GM12875 (cell line): ENCODE results near the gene RSBN1L.
A peak's percentile ranks its signal among the peaks of the same experiment; 100 is the strongest.

Source experiments
- H3K4me3 ChIP-seq: one replicate; pipeline ENCODE4 v1.5.1; 2011; ENCODE audit warnings: low read depth, low read length, control low read depth
- TF ChIP-seq, protein P1 (sequence below): IDR thresholded peaks from 2 replicates; pipeline ENCODE4 v1.5.1; 2011; ENCODE audit warnings: low read depth, mild to moderate bottlenecking, control low read depth, inconsistent platforms, low read length, moderate library complexity, borderline replicate concordance; ENCODE audit not compliant: insufficient read depth

RSBN1L gene

DNA sequence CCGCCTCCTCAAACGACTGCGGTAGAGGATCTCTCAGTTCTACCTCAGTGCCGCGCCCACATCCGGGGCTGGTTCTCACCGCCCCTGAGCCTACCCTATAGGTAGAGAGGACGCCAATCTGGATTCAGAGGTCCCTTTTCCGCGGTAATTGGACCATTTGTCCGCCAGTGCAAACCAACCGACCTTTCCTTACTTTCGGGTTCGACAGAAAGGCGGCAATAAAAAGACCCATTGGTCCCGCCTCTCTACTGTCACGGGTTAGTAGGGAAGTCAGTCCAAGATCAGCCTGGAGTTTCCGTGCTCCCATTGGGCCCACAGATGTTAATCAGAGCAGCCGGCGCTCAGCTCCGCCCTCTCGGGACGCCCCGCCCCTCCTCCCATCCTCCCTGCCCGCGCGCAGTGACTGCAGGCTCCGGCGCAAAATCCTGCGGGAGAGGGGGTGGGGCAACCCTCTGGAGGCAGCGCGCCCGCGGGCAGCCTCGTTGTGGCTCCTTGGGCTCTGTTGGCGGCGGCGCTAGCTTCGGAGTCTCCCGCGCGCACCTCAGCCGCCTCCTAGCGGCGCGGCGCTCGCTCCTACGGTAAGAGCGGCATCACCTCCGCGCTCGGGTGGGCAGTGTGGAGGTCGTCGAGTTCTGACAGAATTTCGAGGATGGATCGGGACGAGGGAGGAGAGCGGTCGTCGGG is 102.3 kb downstream of the RSBN1L start, which contains the start of the genes PHTF2 and TMEM60:
TSS of gene PHTF2 (plus strand) at position 380 of the 684 bp plus-strand sequence.
TSS of gene TMEM60 (minus strand) at position 41 of the 684 bp plus-strand sequence. CDS start 4,061 bp downstream, outside the sequence.
- TF ChIP-seq, protein P1, sequence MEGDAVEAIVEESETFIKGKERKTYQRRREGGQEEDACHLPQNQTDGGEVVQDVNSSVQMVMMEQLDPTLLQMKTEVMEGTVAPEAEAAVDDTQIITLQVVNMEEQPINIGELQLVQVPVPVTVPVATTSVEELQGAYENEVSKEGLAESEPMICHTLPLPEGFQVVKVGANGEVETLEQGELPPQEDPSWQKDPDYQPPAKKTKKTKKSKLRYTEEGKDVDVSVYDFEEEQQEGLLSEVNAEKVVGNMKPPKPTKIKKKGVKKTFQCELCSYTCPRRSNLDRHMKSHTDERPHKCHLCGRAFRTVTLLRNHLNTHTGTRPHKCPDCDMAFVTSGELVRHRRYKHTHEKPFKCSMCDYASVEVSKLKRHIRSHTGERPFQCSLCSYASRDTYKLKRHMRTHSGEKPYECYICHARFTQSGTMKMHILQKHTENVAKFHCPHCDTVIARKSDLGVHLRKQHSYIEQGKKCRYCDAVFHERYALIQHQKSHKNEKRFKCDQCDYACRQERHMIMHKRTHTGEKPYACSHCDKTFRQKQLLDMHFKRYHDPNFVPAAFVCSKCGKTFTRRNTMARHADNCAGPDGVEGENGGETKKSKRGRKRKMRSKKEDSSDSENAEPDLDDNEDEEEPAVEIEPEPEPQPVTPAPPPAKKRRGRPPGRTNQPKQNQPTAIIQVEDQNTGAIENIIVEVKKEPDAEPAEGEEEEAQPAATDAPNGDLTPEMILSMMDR = peak; percentile 72
- peak within 1 kb of the TSS; percentile 93 for H3K4me3 ChIP-seq

DNA sequence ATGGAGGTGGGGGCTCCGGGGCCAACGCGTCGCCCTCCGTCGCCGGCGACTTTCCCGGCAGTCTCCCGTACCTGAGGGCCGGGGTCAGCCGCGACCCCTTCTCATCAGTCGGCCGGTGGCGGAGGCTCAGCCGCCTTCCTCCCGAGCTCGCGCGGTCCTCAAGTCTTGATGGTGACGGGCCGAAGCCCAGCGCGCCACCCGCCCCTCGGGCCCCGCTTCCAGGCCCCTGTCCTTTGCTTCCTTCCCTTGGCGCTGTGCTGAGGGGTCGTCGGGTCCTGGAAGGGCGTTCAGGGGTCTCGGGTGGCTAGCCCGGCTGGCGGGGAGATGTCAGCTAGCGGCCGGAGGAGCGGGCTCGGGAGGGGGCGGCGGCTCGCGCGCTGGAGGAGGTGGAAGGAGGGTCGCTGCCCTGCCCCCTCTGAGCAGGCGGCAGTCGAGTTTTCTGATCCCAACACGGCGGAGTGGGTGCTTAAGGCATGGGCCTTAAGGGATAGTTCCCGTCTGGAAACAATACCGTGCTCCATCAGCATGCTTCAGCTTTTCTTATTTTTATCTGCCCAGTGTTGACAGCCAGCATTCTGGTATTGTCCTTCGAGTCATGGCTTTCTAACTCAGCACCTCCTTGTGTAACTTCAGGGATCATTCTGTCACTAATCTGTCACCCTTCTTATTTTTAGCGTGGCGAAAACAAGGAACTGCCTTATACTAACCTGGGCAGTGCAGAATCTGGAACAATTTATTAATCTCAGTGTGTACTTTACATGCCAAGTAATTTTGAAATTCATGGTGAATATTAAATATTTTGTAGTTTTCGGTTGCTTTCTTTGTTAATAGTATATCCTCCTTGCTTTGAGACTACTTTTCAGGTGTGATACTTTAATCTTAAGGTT is 103.1 kb downstream of the RSBN1L start:
- peak overlapping the region; percentile 93 for H3K4me3 ChIP-seq

DNA sequence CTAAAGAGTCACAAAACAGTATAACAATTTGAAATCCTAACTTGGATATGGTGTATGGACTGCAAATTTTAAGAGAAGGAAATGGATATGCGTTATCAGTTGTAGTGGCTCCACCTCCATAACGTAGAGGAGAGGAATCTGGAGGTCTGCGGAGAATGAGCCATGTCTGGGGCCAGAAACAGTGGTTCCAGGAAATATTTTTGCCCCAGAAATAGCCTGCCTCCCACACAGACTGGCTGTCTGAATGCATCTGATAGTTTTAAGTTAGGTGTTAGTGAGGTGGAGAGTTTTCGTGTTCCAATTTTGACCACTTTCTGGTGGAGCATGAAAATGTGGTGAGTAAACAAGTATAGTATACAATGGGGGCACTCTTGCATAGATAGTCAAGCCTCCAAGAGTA is 103.9 kb downstream of the RSBN1L start:
- TF ChIP-seq, protein P1 = no peak

More for the DNA sequence above, 103.1 kb downstream of the RSBN1L start:
- TF ChIP-seq, protein P1 = no peak

DNA sequence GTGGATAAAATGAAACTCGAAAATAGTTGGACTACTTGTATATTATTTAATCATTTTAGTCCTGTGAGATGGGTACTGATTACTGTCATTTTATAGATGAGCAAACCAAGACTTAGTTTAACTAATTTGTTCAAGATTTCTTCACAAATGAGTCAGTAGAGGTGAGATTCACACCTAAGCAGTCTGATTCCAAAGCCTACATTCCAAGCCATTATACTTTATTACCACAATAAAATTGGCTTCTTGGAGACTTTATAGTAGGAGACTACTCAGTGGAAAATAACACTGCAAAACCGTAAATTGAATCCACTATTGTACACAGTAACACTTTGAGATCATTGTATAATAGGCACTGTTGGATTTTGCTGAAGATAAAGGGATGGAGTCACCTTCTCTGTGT is 104.5 kb downstream of the RSBN1L start:
- H3K4me3 ChIP-seq = no peak overlapping the region
- TF ChIP-seq, protein P1 = no peak

More for the DNA sequence above, 103.9 kb downstream of the RSBN1L start:
- peak overlapping the region; percentile 31 for H3K4me3 ChIP-seq

DNA sequence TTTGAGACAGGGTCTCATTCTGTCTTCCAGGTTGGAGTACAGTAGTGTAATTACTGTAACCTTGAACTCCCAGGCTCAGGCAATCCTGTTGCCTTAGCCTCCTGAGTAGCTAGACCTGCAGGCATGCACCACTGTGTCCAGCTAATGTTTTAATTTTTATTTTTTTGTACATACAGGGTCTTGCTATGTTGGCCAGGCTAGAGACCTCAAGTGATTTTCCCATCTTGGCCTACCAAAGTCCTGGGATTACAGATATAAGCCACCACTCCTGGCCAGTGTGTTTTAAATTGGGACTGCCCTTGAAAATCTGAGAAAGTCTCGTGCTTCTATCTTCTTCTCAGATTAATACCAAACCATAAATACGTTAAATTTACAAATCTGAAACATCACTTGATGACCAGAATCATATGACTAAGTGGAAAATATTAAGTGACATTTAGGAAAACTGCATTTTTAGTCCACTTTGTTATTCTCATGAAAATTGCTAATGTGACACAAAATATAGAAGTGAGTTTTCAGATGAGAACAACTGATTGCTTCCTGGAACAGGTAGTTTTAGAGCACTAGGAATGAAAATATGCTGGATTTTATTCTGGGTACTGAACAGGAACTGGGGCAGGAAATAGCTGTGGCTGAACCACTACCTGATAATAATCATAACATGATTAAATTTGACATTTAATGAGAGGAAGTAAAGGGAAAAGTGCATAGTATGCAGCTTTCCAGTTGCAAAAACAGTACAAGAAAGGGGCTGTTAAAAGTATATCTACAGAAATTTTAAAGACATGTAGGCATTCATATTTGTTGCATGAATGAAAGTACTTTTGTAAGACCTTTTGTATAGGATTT is 106.5 kb downstream of the RSBN1L start:
- TF ChIP-seq, protein P1 = no peak

DNA sequence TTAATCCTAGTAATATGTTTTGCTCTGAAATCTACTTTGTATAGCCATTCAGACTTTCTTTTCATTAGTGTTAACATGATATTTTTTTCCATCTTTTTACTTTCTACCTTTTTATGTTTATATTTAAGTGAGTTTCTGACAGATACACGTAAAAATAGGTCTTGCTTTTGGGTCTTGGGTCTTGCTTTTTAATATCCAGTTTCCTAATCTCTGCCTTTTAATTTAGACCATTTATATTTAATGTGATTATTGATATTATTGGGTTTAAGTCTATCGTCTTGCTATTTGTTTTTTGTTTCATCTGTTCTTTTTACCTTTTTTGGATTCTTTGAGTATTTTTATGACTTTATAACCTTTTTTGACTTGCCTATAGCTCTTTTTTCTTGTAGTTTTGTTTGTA is 110.2 kb downstream of the RSBN1L start:
- TF ChIP-seq, protein P1 = no peak
- H3K4me3 ChIP-seq = no peak overlapping the region

More for the DNA sequence above, 106.5 kb downstream of the RSBN1L start:
- H3K4me3 ChIP-seq = no peak overlapping the region
